Gastroesophageal sphincter (tissue), 3 donors: Measurements from ENCODE around the gene DYNC2I2.

Experiments used
- EP300 ChIP-seq: sonication (generic); formaldehyde crosslinking; IDR thresholded peaks from one replicate; pipeline ENCODE4 v1.6.1; 2017; ENCODE audit warnings: antibody characterized with exemption, mild to moderate bottlenecking
- POLR2A ChIP-seq, 2 donors: fragments of 450-650 bp; IDR thresholded peaks; one replicate each; pipeline ENCODE4 v1.6.1; 2017; ENCODE audit warnings: antibody characterized with exemption in 2 of 2, mild to moderate bottlenecking in 2 of 2, moderate library complexity in 1 of 2
- TF ChIP-seq, protein P1 (sequence below), 4 experiments: fragments of 200-600 bp in 2 of 4; fragments of 450-650 bp in 2 of 4; sonication (generic) in 1 of 4; IDR thresholded peaks; one replicate each; pipeline ENCODE4 v1.5.1; 2017 to 2019; ENCODE audit warnings: antibody characterized with exemption in 4 of 4, mild to moderate bottlenecking in 2 of 4, moderate library complexity in 2 of 4

DNA sequence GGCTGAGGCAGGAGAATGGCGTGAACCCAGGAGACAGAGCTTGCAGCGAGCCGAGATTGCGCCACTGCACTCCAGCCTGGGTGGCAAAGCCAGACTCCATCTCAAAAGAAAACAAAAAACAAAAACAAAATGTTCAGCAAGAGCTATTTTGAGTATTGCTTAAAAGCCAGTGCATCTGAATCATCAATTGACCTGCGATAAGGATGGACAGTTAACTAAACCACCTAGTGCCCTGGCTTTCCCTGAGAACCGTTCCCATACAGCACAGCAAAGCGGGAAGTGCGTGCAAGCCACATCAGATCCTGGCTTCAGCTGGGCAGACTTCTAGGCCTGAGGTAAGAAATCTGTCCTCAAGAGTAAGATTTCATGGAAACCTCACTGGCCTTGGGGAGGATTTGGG is 2.7 kb downstream of the DYNC2I2 start:
- TF ChIP-seq, protein P1, sequence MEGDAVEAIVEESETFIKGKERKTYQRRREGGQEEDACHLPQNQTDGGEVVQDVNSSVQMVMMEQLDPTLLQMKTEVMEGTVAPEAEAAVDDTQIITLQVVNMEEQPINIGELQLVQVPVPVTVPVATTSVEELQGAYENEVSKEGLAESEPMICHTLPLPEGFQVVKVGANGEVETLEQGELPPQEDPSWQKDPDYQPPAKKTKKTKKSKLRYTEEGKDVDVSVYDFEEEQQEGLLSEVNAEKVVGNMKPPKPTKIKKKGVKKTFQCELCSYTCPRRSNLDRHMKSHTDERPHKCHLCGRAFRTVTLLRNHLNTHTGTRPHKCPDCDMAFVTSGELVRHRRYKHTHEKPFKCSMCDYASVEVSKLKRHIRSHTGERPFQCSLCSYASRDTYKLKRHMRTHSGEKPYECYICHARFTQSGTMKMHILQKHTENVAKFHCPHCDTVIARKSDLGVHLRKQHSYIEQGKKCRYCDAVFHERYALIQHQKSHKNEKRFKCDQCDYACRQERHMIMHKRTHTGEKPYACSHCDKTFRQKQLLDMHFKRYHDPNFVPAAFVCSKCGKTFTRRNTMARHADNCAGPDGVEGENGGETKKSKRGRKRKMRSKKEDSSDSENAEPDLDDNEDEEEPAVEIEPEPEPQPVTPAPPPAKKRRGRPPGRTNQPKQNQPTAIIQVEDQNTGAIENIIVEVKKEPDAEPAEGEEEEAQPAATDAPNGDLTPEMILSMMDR (IDR thresholded peaks at IDR 0.05), result no peak
- TF ChIP-seq EP300 (no peak), POLR2A (IDR thresholded peaks at IDR 0.05) (no peak)
